ENCODE results near the gene CACNA1S. TPM values are rescaled to one million over a fixed set of nuclear protein-coding genes. Genes with fewer than 3 reads are reported as not detected.
A peak's percentile ranks its signal among the peaks of the same experiment; 100 is the strongest.

Gene CACNA1S
- total RNA-seq, 1 donor from 2014 or later = 0.07 TPM

DNA sequence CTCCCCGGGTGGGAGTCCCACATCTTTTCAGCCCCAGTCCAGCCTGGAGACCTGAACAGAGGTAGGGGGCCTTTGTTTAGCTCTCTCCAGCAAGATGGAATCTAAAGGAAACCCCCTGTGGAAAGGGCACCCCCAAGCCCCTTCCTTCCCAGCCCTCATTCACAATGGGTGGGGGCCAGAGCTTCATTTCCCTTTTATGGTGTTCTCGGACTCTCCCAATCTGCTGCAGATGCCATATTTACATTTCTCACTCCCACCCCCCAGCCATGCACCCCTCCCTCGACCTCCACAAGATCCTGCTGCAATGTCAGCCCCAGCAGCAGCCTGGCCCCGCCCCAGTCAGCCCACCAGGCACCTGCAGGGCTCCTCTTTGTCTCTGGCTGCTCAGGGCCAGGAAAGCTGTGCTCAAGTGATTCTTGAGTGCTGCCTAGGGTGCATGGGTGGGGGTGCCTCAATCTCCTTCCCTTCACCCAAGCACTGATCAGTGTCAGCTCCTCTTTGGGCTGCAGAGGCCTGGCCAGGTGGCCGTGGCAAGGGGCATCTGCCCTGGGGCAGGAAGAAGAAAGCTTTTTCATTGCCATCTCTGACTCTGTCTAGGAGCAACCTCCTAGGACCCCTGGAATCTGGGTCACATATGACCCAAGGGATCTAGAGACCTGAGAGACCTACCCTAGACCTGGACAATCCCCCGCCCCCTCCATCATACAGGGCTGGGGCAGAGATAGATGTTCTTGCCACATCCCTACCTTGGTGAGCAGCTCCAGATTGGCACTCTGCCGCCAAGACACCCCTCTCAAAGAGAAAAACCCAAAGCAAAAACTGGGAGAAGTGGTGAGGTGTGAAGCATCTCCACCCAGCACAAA lies 90.4 kb downstream of the CACNA1S start:
- Mint-ChIP-seq H3K27ac (ENCODE audit: unreplicated experiment) (peak overlapping the region; percentile 69), H3K9me3 (ENCODE audit: unreplicated experiment) (peaks cover 10% of the 10 kb centered on the region), H3K36me3 (ENCODE audit: unreplicated experiment) (no peaks in the 10 kb centered on the region), H3K4me3 (ENCODE audit: unreplicated experiment) (peak overlapping the region; percentile 91), H3K27me3 (ENCODE audit: unreplicated experiment) (peaks cover 12% of the 10 kb centered on the region), H3K4me1 (ENCODE audit: low read depth, unreplicated experiment) (peaks cover 19% of the 10 kb centered on the region)
- TF ChIP-seq, protein P1, sequence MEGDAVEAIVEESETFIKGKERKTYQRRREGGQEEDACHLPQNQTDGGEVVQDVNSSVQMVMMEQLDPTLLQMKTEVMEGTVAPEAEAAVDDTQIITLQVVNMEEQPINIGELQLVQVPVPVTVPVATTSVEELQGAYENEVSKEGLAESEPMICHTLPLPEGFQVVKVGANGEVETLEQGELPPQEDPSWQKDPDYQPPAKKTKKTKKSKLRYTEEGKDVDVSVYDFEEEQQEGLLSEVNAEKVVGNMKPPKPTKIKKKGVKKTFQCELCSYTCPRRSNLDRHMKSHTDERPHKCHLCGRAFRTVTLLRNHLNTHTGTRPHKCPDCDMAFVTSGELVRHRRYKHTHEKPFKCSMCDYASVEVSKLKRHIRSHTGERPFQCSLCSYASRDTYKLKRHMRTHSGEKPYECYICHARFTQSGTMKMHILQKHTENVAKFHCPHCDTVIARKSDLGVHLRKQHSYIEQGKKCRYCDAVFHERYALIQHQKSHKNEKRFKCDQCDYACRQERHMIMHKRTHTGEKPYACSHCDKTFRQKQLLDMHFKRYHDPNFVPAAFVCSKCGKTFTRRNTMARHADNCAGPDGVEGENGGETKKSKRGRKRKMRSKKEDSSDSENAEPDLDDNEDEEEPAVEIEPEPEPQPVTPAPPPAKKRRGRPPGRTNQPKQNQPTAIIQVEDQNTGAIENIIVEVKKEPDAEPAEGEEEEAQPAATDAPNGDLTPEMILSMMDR (IDR thresholded peaks at IDR 0.05; ENCODE audit: partially characterized antibody, unreplicated experiment) = no peak
- no peak for DNase-seq

DNA sequence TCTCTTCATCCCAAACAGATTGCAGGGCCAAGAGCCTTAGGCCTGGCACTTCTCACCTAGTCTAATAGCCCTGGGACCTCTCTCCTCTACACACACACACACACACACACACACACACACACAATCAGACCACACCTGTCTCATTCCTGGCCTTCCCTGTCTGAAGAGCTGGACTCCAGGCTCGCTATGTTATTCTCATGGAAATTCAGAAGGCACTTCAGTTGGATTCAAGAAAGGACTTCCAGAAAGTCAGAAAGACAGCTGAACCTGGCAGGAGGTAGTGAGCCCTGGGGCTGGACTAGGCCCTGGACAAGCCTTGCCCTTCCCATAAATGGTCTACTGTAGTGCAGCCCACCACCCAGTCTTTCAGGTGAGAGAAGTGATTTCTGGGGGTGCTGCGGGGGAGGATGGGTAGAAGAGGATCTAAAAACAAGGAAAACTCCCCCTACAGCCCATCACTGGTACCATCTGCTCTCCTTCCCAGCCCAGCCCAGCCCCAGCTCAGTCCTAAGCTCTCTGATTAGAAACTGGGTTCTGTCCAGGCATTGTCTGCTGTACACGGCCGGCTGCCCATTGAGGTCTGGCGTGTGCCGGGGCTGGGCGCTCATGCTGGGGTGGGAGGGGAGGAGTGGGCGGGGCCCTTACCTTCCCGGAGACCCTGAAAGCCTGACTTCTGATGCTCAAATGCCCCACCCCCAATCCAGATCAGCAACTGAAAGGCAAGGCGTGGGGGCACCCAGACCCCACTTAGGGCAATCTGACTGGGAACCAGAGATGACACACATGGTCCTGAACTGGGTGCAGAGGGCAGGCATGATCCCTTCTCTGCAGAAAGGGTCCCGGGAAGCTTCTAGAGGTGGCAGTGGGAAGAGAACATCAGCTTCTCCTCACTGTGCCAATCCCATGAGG lies 91.3 kb downstream of the CACNA1S start:
- peaks cover 13% of the 10 kb centered on the region for H3K27me3 Mint-ChIP-seq (ENCODE audit: unreplicated experiment)
- peak overlapping the region; percentile 78 for H3K27ac Mint-ChIP-seq (ENCODE audit: unreplicated experiment)
- peaks cover 23% of the 10 kb centered on the region for H3K4me1 Mint-ChIP-seq (ENCODE audit: low read depth, unreplicated experiment)
- TF ChIP-seq, protein P1 (IDR thresholded peaks at IDR 0.05; ENCODE audit: partially characterized antibody, unreplicated experiment) = peak; percentile 41
- H3K9me3 Mint-ChIP-seq (ENCODE audit: unreplicated experiment) = peaks cover 10% of the 10 kb centered on the region
- peak; percentile 45 for DNase-seq
- H3K4me3 Mint-ChIP-seq (ENCODE audit: unreplicated experiment) = peak overlapping the region; percentile 91
- no peaks in the 10 kb centered on the region for H3K36me3 Mint-ChIP-seq (ENCODE audit: unreplicated experiment)

DNA sequence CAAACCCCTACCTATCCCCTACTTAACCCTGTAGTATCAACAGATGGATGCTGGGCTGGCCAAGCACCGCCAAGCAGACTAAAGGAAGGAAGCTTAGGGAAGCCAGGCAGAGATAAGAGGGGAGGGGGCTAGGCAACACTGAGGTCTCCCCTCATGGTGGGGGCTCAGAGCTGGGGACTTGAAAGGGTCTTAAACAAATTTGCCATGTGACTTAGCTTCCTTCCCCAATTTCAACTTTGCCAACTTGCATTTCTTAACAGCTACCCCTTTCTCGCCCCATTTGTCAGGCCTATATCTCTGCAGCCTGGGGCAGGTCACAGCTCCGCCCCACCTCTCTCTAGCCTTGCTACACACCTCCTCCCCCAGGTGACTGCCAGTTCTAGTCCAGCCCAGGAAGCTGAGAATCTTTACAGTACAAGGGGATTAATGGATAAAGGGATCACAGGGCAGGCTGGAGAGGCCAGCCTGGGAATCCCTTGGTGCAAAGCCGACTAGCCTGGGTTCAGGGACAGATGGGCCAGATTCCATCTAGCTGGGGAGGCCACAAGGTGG lies 92.1 kb downstream of the CACNA1S start:
- Mint-ChIP-seq H3K36me3 (ENCODE audit: unreplicated experiment) (no peaks in the 10 kb centered on the region), H3K27ac (ENCODE audit: unreplicated experiment) (no peak overlapping the region), H3K4me3 (ENCODE audit: unreplicated experiment) (no peak overlapping the region), H3K9me3 (ENCODE audit: unreplicated experiment) (peaks cover 8% of the 10 kb centered on the region), H3K27me3 (ENCODE audit: unreplicated experiment) (peaks cover 13% of the 10 kb centered on the region), H3K4me1 (ENCODE audit: low read depth, unreplicated experiment) (peaks cover 30% of the 10 kb centered on the region)
- TF ChIP-seq, protein P1 (IDR thresholded peaks at IDR 0.05; ENCODE audit: partially characterized antibody, unreplicated experiment) = no peak
- DNase-seq = no peak

DNA sequence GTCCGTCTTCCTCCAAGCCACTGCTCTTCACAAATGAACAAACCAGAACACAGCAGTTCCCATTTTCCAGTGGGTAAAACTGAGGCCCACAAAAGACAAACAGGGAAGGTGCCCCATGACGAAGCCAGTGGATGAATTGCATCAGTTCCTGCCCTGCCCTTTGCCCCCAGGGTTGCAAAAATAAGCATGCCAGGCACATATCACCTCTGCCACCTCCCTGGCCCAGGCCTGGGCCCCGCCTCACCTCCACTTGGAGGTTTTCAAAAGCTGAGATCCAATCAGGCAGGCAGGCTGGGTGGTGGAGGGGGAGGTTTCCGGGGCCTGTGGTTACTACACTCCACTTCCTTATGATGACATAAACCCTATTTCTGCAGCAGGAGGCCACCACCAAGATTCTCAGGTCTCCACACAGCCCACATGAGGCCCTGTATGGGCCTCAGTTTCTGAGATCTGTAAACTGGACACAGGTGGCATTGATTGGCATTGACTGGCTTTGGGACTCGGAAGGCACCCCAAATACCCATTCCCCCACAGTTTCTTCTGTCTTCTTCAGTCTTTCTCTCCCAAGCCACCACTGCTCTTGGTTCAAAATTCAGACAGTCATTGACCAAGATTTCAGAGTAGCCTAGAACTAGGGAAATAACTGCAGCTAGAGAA lies 92.8 kb downstream of the CACNA1S start:
- TF ChIP-seq, protein P1 (IDR thresholded peaks at IDR 0.05; ENCODE audit: partially characterized antibody, unreplicated experiment) = no peak
- no peak for DNase-seq
- H3K36me3 Mint-ChIP-seq (ENCODE audit: unreplicated experiment) = no peaks in the 10 kb centered on the region
- H3K4me3 Mint-ChIP-seq (ENCODE audit: unreplicated experiment) = no peak overlapping the region
- H3K27ac Mint-ChIP-seq (ENCODE audit: unreplicated experiment) = no peak overlapping the region
- peaks cover 35% of the 10 kb centered on the region for H3K4me1 Mint-ChIP-seq (ENCODE audit: low read depth, unreplicated experiment)
- H3K9me3 Mint-ChIP-seq (ENCODE audit: unreplicated experiment) = peaks cover 8% of the 10 kb centered on the region
- peaks cover 17% of the 10 kb centered on the region for H3K27me3 Mint-ChIP-seq (ENCODE audit: unreplicated experiment)
